Gastrocnemius medialis (tissue), 4 donors: ENCODE measurements around the gene ERAL1.

Source experiments
- POLR2A ChIP-seq, 2 donors: fragments of 450-650 bp; IDR thresholded peaks; one replicate each; pipeline ENCODE4 v1.6.1; 2017; ENCODE audit warnings: antibody characterized with exemption in 2 of 2, mild to moderate bottlenecking in 2 of 2, moderate library complexity in 2 of 2
- TF ChIP-seq, protein P1 (sequence below), 5 experiments: fragments of 450-650 bp in 3 of 5; fragments of 200-600 bp in 2 of 5; sonication (generic) in 2 of 5; IDR thresholded peaks in 4 of 5; conservative IDR thresholded peaks in 1 of 5; 1 replicate in 4 of 5; 2 replicates in 1 of 5; pipeline ENCODE4 v1.5.1; 2016 to 2019; ENCODE audit warnings: antibody characterized with exemption in 5 of 5, mild to moderate bottlenecking in 3 of 5, moderate library complexity in 3 of 5

DNA sequence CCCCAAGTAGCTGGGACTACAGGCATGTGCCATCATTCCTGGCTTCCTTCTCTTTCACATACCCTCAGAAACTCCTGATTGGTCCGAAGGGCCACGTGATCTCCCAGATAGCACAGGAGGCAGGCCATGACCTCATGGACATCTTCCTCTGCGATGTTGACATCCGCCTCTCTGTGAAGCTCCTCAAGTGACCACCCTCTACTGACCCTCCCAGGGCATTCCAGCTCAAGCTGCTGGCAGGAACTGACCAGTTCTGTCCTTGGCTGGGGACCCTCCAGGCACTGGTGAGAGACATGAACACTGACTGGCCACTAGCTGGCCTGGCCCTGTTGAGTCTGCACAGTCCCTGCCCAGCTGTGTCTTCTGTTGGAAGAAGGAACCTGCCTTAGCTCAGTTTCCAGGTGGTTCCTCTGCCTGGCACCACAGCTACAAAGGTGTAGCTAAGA is 5.6 kb downstream of the ERAL1 start:
- TF ChIP-seq, protein P1, sequence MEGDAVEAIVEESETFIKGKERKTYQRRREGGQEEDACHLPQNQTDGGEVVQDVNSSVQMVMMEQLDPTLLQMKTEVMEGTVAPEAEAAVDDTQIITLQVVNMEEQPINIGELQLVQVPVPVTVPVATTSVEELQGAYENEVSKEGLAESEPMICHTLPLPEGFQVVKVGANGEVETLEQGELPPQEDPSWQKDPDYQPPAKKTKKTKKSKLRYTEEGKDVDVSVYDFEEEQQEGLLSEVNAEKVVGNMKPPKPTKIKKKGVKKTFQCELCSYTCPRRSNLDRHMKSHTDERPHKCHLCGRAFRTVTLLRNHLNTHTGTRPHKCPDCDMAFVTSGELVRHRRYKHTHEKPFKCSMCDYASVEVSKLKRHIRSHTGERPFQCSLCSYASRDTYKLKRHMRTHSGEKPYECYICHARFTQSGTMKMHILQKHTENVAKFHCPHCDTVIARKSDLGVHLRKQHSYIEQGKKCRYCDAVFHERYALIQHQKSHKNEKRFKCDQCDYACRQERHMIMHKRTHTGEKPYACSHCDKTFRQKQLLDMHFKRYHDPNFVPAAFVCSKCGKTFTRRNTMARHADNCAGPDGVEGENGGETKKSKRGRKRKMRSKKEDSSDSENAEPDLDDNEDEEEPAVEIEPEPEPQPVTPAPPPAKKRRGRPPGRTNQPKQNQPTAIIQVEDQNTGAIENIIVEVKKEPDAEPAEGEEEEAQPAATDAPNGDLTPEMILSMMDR (IDR thresholded peaks at IDR 0.05 in 4 of 5, conservative IDR thresholded peaks at IDR 0.05 in 1 of 5), result no peak
- TF ChIP-seq POLR2A (IDR thresholded peaks at IDR 0.05), result no peak
